KMS-11 (cell line): ENCODE results near the gene SAE1.

Source experiments
- H2AFZ ChIP-seq: fragments of 200-600 bp; sonication (generic); 2 replicates; pipeline ENCODE4 v1.6.1; 2016; ENCODE audit warnings: antibody characterized with exemption, mixed run types, low read depth
- H3K27ac ChIP-seq: fragments of 200-600 bp; sonication (generic); 2 replicates; pipeline ENCODE4 v1.6.1; 2016; ENCODE audit warnings: mild to moderate bottlenecking, mixed run types
- H3K27me3 ChIP-seq: fragments of 200-600 bp; sonication (generic); 2 replicates; pipeline ENCODE4 v1.6.1; 2017; ENCODE audit warnings: mild to moderate bottlenecking, low read depth, mixed run types, moderate library complexity; ENCODE audit not compliant: insufficient read depth
- H3K36me3 ChIP-seq: fragments of 200-600 bp; sonication (generic); 2 replicates; pipeline ENCODE4 v1.6.1; 2017; ENCODE audit warnings: mild to moderate bottlenecking, mixed run types; ENCODE audit not compliant: insufficient read depth
- H3K4me1 ChIP-seq: fragments of 200-600 bp; sonication (generic); 2 replicates; pipeline ENCODE4 v1.6.1; 2016; ENCODE audit warnings: mild to moderate bottlenecking, low read depth, mixed run types; ENCODE audit not compliant: poor library complexity, severe bottlenecking
- H3K4me2 ChIP-seq: fragments of 200-600 bp; sonication (generic); 2 replicates; pipeline ENCODE4 v1.7.0; 2016; ENCODE audit warnings: mild to moderate bottlenecking, mixed run types
- H3K4me3 ChIP-seq: fragments of 200-600 bp; sonication (generic); IDR thresholded peaks from 2 replicates; pipeline ENCODE4 v1.6.1; 2017; ENCODE audit warnings: low read depth, low read length, mixed read lengths; ENCODE audit not compliant: insufficient read depth
- H3K79me2 ChIP-seq: fragments of 200-600 bp; sonication (generic); 2 replicates; pipeline ENCODE4 v1.6.1; 2016; ENCODE audit warnings: low read depth, mixed run types; ENCODE audit not compliant: insufficient read depth
- H3K9ac ChIP-seq: fragments of 200-600 bp; sonication (generic); 2 replicates; pipeline ENCODE4 v1.6.1; 2016; ENCODE audit warnings: mild to moderate bottlenecking, mixed run types
- H4K20me1 ChIP-seq: fragments of 200-600 bp; sonication (generic); 2 replicates; pipeline ENCODE4 v1.6.1; 2016; ENCODE audit warnings: mild to moderate bottlenecking, mixed run types; ENCODE audit not compliant: insufficient read depth
- CTCF ChIP-seq: fragments of 200-600 bp; sonication (generic); conservative IDR thresholded peaks from 2 replicates; pipeline ENCODE4 v1.6.1; 2017; ENCODE audit warnings: low read depth, mild to moderate bottlenecking, antibody characterized with exemption, low read length, moderate library complexity, mixed read lengths

Gene SAE1

GRCh38 chr19:47186446-47187334, 56.1 kb downstream of the SAE1 start:
- no peak overlapping the region for H3K9ac ChIP-seq
- H3K79me2 ChIP-seq, result peaks cover 7% of the 10 kb centered on the region; the same call in 1 of the 2 replicates
- peaks cover 5% of the 10 kb centered on the region; the same call in 1 of the 2 replicates for H3K36me3 ChIP-seq
- TF ChIP-seq CTCF, result no peak
- H3K4me2 ChIP-seq, result no peak overlapping the region
- no peaks in the 10 kb centered on the region; the same call in 1 of the 2 replicates for H4K20me1 ChIP-seq
- peaks cover 13% of the 10 kb centered on the region for H3K4me1 ChIP-seq
- H2AFZ ChIP-seq, result no peak overlapping the region
- H3K27ac ChIP-seq, result no peak overlapping the region
- H3K4me3 ChIP-seq, result no peak overlapping the region
- no peaks in the 10 kb centered on the region for H3K27me3 ChIP-seq

- Histone ChIP-seq H2AFZ (no peak overlapping the region), H3K4me2 (no peak overlapping the region), H3K9ac (no peak overlapping the region), H3K27me3 (no peaks in the 10 kb centered on the region), H3K36me3 (peaks cover 5% of the 10 kb centered on the region; the same call in 1 of the 2 replicates), H4K20me1 (no peaks in the 10 kb centered on the region; the same call in 1 of the 2 replicates), H3K4me3 (no peak overlapping the region), H3K27ac (no peak overlapping the region), H3K79me2 (peaks cover 7% of the 10 kb centered on the region; the same call in 1 of the 2 replicates), H3K4me1 (peaks cover 17% of the 10 kb centered on the region)
- TF ChIP-seq CTCF, result no peak
These were observed 56.7 kb downstream of the SAE1 start for GRCh38 chr19:47187335-47187655.

- Histone ChIP-seq H3K36me3 (peaks cover 5% of the 10 kb centered on the region; the same call in 1 of the 2 replicates), H3K79me2 (peaks cover 7% of the 10 kb centered on the region; the same call in 1 of the 2 replicates), H3K9ac (no peak overlapping the region), H2AFZ (no peak overlapping the region), H3K27ac (no peak overlapping the region), H3K4me1 (peaks cover 22% of the 10 kb centered on the region), H4K20me1 (no peaks in the 10 kb centered on the region; the same call in 1 of the 2 replicates), H3K4me3 (no peak overlapping the region), H3K4me2 (no peak overlapping the region), H3K27me3 (no peaks in the 10 kb centered on the region)
- no peak for TF ChIP-seq CTCF
These were observed 57.2 kb downstream of the SAE1 start for GRCh38 chr19:47187797-47188196.

GRCh38 chr19:47188507-47189033, 57.9 kb downstream of the SAE1 start:
- Histone ChIP-seq H3K4me1 (peaks cover 29% of the 10 kb centered on the region), H3K36me3 (peaks cover 5% of the 10 kb centered on the region; the same call in 1 of the 2 replicates), H3K9ac (no peak overlapping the region), H3K79me2 (peaks cover 7% of the 10 kb centered on the region; the same call in 1 of the 2 replicates), H4K20me1 (no peaks in the 10 kb centered on the region; the same call in 1 of the 2 replicates), H2AFZ (no peak overlapping the region), H3K27me3 (no peaks in the 10 kb centered on the region), H3K4me3 (no peak overlapping the region), H3K4me2 (no peak overlapping the region), H3K27ac (no peak overlapping the region)
- no peak for TF ChIP-seq CTCF
